GM21515 (cell line): Measurements from ENCODE around the gene AIFM3.
"Not testable (repeated sequence)": the region's sequence is repeated elsewhere in the genome, so short reads cannot be mapped to it uniquely, and the experiment has no call there.

Source experiments
- ATAC-seq: cut with Tn5 transposase; IDR thresholded peaks from one replicate; pipeline ENCODE4 v1.9.1; 2021; ENCODE audit not compliant: unreplicated experiment

The AIFM3 gene, protein sequence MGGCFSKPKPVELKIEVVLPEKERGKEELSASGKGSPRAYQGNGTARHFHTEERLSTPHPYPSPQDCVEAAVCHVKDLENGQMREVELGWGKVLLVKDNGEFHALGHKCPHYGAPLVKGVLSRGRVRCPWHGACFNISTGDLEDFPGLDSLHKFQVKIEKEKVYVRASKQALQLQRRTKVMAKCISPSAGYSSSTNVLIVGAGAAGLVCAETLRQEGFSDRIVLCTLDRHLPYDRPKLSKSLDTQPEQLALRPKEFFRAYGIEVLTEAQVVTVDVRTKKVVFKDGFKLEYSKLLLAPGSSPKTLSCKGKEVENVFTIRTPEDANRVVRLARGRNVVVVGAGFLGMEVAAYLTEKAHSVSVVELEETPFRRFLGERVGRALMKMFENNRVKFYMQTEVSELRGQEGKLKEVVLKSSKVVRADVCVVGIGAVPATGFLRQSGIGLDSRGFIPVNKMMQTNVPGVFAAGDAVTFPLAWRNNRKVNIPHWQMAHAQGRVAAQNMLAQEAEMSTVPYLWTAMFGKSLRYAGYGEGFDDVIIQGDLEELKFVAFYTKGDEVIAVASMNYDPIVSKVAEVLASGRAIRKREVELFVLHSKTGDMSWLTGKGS

DNA sequence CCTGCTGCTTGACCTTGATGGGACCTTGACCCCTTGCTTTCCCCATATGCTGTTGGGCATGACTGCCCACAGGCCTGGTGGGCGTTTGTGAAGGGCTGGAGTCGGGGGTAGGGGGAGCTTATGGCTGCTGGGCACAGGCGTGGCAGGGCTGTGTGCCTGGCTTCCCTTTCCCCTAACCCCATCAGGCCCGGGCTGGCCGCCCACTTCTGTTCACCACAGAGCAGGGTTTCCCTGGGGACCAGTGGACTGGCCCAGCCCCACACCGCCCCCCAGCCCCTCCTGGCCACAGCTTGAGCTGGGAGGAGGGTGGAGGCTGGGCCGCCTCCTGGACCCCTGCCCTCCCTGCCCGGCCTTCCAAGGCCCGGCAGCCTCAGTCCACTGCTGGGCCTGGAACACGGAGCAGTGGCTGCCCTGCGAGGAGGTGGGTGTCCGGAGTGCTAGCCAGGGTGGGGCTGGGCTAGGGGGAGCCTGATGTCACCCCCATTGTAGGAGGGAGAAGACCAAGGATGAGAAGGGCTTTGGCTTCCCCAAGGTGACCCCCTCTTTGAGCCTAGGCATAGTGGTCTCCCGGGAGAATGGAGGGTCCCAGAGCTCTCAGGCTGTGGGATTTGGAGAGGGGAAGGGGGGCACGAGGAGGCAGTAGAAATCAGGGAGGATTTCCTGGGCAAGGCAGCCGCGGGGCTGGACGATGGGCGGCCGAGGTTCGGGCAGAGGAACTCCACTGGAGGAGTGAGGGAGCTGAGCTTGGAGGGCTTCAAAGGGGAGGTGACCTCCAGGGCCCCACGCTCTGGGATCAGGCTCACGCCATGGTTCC is at the start of gene AIFM3:
TSS of gene AIFM3 (plus strand) at position 373 of the 814 bp plus-strand sequence. CDS start 690 bp downstream, outside the sequence.
- ATAC-seq = no peak

DNA sequence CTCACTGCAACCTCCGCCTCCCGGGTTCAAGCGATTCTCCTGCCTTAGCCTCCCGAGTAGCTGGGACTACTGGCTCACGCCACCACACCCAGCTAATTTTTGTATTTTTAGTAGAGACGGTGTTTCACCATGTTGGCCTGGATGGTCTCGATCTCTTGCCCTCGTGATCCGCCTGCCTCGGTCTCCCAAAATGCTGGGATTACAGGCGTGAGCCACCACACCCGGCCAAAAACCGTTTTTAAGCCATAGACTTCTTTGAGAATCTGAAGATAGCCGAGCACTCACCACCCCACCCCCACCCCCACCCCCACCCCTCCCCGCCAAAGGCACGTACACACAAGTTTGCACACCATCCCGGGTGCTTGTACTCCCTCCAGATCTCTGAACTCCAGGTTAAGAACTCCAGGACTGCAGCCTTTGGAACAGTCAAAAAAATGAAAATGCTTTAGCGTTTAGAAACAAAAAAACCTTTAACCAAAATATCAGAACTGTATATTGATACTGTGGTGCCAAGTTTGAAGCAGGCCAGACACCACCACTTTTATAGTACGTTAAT is 48.3 kb upstream of the AIFM3 start:
- no peak for ATAC-seq

DNA sequence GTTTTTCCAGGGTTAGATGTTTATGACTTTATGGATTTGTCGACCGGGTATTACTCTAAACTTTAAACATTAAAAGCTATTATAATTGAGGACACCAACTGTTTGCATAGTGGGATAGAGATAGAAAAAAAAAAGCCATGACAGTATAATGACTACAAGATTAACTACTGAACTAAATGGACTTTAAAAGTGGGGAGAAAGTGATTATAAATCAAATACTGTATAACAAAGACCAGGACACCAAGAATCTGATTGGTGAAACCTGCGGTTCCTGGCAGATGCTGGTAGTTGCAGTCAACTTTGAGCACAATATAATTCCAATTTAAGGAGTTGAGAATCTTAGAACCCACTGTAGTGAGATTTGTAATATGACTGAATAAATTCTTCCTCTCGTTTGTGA is 47.3 kb upstream of the AIFM3 start:
- ATAC-seq = no peak

DNA sequence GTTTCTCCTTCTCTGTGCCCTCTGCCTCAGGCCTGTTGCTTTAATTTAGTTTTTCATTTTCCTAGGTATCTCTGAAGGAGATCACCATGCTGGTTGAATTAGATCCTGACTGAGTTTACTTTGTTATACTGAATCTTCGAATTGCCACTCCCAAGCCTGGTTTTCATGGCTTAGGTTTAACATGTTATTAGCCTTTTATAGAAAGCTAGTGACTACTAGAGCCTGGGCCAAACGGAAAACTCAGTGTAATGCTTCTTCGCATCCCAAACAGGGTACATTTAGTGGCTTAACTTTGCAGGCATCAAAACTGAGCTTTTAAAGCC is 46.2 kb upstream of the AIFM3 start:
- ATAC-seq = no peak

GRCh38 chr22:20922141-20922751 is 44.8 kb upstream of the AIFM3 start:
- ATAC-seq = no peak

- ATAC-seq = no peak
Observed at GRCh38 chr22:20926243-20926642, 40.8 kb upstream of the AIFM3 start.

GRCh38 chr22:20927940-20928572 is 39.0 kb upstream of the AIFM3 start:
- ATAC-seq = no peak

DNA sequence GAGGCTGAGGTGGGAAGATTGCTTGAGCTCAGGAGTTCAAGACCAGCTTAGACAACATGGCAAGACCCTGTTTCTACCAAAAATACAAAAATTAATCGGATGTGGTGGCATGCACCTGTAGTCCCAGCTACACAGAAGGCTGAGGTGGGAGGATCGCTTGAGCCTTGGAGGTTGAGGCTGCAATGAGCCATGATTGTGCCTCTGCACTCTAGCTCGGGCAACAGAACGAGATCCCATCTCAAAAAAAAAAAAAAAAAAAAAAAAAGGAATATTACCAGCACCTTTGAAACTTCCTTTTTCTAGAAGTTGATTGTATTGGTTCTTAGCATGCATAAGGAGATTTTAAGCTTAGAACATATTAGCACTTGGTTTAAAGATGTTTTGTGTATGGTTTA is 38.5 kb upstream of the AIFM3 start:
- ATAC-seq = no peak

GRCh38 chr22:20930004-20930403 is 37.1 kb upstream of the AIFM3 start:
- no peak for ATAC-seq

DNA sequence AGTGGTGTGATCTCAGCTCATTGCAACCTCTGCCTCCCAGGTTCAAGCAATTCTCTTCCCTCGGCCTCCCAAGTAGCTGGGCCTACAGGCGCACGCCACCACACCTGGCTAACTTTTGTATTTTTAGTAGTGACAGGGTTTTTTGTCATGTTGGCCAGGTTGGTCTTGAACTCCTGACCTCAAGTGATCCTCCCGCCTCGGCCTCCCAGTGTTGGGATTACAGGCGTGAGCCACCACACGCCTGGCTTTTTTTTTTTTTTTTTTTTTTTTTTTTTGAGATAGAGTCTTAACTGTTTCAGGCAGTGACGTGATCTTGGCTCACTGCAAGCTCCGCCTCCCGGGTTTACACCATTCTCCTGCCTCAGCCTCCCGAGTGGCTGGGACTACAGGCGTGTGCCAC is 36.6 kb upstream of the AIFM3 start:
- ATAC-seq = not testable (repeated sequence)

DNA sequence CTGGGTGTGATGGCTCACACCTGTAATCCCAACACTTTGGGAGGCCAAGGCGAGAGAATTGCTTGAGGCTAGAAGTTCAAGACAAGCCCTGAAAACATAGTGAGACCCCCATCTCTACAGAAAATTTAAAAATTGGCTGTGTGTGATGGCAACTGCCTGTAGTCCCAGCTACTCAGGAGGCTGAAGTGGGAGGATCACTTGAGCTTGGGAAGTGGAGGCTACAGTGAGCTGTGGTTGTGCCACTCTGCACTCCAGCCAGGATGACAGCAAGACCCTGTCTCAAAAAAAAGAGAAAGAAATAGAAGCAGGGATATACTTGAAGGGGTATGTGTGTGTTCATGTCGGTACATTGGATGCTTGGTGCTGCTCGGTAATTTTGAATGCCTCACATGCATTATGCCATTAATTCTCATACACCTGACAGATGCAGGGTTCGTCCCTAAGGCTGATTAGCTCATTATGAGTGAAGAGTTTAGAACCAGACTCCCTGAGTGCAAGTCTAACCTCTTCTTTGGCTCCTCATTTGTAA is 35.9 kb upstream of the AIFM3 start:
- ATAC-seq = no peak

- no peak for ATAC-seq
Observed at GRCh38 chr22:20933910-20934309, 33.1 kb upstream of the AIFM3 start.

GRCh38 chr22:20935049-20935448 is 32.0 kb upstream of the AIFM3 start:
- not testable (repeated sequence) for ATAC-seq

GRCh38 chr22:20935780-20936539 is 31.1 kb upstream of the AIFM3 start:
- ATAC-seq = not testable (repeated sequence)

DNA sequence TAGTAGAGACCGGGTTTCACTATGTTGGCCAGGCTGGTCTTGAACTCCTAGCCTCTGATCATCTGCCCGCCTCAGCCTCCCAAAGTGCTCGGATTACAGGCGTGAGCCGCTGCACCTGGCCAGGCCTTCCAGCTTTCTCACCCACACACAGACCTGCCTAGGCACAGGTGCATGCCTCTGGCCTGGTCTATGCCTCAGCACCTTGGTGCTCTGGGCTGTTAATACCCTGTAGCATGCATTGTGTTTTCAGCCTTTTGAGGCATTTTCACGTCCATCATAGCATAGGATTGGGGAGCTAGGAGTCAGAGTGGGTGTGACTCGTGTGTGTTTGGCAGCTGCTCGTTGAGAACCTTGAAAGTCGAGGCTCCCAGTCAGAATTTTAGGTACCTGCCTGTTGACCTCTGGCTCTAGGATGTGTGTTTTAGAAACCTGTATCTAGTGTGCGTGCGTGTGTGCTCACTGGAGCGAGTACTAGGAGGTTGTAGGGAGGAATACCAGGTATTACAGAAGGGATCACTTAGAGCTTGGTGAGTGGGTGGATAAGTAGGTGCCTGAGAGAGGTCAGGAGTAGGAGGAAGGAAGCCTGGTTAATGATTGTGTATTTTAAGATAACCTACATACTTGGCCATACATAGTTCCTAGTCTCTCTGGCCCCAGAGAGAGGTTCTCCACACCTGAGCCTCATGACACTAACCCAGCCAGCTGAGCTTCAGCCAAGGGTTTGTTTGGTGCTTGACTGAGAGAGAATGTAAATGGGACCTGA is 29.8 kb upstream of the AIFM3 start:
- no peak for ATAC-seq

DNA sequence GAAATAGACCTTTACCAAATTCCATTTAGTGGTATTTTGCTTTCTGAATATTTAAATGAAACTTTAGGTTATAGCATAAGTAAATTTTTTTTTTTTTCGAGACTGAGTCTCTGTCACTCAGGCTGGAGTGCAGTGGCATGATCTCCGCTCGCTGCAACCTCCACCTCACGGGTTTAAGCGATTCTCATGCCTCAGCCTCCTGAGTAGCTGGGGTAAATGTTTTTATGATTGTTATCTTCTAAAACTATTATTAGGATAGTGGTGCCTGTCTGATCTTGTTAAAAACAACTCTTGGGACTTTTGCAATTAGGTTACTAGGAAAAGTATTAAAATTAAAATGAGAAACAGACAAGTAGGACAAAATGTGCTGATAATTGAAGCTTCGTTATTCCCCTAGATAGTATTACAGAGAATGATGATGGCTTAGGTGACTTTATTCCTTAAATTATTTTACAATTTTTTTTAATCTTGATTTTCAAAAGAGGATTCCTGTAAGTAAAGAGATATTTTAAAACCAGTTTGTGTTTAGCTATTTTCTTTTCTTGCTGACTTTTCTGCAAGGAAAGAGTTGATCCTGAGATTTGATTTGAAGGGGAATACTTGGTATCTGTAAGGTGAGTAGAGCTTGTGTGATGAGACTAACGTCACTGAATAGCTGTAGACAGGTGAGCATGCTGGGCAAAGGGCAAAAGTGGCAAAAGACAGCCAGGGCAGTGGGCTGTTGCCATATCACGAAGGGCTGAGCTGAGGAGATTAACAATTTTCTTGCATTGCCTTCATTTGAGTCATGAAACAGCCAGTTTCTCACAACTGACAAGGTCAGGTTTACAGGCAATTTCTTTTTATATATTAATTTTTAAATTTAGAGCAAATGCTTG is 29.0 kb upstream of the AIFM3 start:
- ATAC-seq = no peak

- ATAC-seq = not testable (repeated sequence)
Observed at GRCh38 chr22:20939457-20940185, 27.4 kb upstream of the AIFM3 start.
